SIG-M5 (cell line): ENCODE data around the gene ZMIZ2.
"Not testable (repeated sequence)": the region's sequence is repeated elsewhere in the genome, so short reads cannot be mapped to it uniquely, and the experiment has no call there.

Source experiments
- DNase-seq: peaks from one replicate; lab custom pipeline; 2025; lab: John Stamatoyannopoulos, UW

The ZMIZ2 gene

DNA sequence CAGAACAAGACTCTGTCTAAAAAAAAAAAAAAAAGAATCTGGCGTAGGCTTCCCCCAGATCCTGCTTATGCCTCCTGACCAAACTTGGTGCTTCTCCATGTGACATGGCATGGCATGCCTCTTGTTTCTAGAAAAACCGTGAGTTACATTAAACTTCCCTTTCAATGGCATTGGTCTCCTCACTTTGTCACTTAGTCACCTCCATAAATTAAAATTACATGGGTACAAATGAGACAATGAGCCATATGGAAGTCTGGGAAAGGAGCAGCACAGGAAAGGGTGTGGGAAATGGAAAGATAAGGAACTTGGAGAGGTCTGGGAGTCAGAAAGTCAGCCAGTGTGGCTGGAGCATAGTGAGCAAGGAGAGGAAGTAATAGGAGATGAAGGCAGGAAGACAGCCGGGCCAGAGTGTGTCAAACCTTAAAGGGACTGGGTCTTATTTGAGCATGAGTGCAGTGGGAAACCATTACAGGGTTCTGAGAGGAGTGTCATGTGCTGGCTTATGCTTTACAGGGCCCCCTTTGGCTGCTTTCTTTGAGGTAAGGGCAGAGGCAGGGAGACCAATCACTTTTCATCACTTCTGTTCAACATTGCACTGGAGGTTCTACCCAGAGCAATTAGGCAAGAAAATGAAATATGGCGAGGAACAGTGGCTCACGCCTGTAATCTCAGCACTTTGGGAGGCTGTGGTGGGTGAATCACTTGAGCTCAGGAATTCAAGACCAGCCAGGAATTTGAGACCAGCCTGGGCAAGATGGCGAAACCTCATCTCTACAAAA is 21.3 kb upstream of the ZMIZ2 start:
- DNase-seq = no peak

DNA sequence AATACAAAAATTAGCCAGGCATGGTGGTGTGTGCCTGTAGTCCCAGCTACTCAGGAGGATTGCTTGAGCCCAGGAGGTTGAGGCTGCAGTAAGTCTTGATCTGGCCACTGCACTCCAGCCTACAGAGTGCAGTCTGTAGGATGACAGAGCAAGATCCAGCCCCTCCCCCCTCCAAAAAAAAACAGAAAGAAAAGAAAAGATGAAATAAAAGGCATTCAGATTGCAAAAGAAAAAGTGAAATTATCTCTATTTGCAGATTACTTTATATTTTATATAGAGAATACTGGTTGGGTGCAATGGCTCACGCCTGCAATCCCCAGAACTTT is 20.7 kb upstream of the ZMIZ2 start:
- DNase-seq = no peak

DNA sequence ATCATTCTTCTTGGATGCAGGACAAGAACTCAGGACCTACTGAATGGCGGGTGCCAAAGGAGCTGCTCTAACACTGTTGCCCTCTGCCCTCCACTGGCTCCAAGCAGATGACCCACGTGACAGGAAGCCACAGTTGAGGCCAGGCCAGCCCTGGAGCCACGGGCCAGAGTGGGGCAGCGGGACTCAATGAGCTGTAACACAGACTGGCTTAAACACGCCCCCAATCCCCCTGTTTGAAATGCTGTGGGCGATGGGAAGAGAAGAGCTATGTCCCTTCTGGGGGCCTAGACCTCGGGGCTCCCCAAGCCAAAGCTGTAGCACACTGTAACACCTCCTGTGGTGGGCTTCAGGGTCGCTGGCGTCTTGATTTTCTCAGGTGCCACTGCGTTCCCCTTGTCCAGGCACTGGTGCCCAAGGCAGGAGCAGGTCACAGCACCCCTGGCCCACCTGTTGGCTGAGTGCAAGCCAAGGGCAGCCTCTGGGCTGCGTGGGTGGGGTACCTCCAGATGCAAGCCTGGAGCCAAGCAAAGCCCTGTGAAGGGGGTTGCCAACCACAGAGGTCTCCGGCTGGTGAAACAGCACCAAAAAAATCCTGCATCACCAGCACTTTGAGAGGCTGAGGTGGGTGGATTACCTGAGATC is 18.6 kb upstream of the ZMIZ2 start:
- DNase-seq = no peak

DNA sequence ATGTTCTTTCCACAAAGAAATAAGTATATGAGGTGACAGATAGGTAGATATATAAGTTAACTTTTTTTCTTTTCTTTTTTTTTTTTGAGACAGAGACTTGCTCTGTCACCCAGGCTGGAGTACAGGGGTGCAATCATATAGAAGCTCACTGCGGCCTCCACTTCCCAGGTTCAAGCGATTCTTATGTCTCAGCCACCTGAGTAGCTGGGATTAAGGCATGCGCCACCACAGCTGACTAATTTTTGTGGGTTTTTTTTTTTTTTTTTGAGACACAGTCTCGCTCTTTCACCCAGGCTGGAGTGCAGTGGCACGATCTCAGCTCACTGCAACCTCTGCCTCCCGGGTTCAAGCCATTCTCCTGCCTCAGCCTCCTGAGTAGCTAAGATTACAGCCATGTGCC is 15.7 kb upstream of the ZMIZ2 start:
- DNase-seq = not testable (repeated sequence)

DNA sequence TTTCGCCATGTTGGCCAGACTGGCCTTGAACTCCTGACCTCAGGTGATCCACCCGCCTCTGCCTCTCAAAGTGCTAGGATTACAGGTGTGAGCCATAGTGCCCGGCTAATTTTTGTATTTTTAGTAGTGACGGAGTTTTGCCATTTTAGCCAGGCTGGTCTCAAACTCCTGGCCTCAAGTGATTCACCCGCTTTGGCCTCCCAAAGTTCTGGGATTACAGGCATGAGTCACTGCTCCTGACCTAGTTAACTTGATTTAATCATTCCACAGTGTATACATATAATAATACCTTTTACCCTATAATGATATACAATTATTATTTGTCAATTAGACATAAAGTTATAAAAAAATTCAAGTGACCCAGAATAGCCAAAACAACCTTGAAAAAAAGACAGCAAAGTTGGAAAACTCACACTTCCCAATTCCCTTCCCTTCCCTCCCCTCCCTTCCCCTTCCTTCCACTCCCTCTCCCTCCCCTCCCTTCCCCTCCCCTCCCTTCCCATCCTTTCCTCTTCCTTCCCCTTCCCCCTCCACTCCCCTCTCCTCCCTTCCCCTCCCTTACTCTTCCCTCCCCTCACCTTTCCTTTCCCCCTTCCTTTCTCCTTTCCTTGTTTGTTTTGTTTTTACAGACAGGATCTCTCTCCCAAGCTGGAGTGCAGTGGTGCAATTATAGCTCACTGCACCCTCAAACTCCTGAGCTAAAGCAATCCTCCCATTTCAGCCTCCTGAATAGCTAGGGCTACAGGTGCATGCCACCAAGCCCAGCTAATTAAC is 14.8 kb upstream of the ZMIZ2 start:
- DNase-seq = no peak

- peak; percentile 18 for DNase-seq
Measured at GRCh38 chr7:44735403-44736165, 13.1 kb upstream of the ZMIZ2 start.

- no peak for DNase-seq
Measured at GRCh38 chr7:44736896-44737295, 11.8 kb upstream of the ZMIZ2 start.

DNA sequence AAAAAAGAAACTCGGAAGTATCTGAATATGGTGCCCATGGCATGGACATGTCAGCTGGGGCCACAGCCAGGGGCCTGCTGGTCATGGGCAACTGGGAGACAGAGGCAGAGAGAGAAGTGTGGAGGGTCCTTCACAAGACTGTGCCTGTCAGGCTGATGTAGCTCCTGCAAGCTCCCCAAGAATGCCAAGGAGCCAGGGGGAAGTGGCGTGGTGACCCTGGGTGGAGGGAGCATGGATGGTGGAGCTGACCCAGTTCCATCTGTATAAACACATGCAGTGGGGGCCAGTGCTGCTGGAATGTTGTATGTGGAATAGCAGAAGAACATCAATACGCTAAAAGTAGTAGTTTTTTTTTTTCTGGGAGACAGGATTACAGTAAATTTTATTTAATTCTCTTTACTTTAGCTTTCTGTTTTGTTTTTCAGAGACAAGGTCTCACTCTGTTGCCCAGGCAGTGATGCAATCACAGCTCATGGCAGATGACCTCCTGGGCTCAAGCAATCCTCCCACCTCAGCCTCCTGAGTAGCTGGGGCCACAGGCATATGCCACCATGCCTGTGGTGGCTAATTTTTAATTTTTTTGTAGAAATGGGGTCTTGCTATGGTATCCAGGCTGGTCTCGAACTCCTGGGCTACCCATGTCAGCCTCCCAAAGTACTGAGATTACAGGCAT is 10.5 kb upstream of the ZMIZ2 start:
- DNase-seq = no peak

DNA sequence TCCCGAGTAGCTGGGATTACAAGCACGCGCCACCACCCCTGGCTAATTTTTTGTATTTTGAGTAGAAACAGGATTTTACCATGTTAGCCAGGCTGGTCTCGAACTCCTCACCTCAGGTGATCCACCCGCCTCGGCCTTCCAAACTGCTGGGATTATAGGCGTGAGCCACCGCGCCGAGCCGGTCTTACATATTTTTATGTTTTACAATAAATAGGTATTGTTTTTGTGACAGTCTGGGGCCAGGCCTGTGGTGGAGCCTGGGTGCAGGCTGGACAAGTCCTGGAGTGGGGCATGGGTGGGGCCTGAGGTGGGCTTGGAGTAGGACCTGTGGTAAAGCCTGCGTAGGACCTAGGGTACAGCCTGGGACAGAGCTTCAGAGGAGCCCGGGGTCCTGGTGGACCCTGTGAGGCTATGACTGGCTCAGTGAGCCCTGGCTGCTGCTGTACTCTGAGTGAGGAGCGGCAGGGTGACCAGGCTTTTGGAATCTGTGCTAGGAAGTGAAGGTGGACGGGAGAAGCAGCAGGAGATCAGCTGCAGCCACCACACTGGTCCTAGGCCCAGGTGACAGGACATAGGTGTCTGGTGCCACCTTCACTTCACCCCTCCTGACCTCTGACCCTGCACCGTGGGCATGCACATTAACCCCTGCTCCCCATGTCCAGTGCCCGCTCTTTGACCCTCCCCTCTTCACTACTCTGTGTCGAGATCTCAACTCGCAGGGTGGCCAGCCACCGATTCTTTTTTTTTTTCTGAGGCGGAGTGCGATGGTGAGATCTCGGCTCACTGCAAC is 9.6 kb upstream of the ZMIZ2 start:
- DNase-seq = no peak

DNA sequence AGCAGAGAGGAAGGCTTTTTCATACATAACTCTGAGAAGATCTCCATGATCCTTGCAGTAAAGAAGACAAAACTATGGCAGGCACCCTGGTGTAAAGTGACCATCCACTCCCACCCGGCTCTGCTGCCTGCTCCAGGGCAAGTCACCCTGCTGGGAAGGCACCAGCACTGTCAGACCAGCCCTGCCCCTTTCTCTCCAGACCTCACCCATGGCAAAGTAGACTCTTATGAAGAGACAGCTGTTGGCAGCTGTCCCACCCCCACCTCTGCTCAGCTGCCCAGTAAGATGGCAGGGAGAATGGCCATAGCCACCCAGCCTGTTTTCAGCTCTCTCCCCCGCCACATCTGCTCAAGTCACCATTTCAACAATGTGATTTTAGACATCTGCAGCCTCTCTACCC is 8.6 kb upstream of the ZMIZ2 start:
- DNase-seq = no peak

GRCh38 chr7:44743750-44744149 is 4.9 kb upstream of the ZMIZ2 start:
- no peak for DNase-seq

GRCh38 chr7:44748948-44749731 is 493 bp downstream of the ZMIZ2 start:
- DNase-seq = no peak

- no peak for DNase-seq
Measured at GRCh38 chr7:44749992-44750391, 1.3 kb downstream of the ZMIZ2 start.

- no peak for DNase-seq
Measured at GRCh38 chr7:44750424-44750823, 1.8 kb downstream of the ZMIZ2 start.

GRCh38 chr7:44750921-44751571 is 2.4 kb downstream of the ZMIZ2 start:
- no peak for DNase-seq

DNA sequence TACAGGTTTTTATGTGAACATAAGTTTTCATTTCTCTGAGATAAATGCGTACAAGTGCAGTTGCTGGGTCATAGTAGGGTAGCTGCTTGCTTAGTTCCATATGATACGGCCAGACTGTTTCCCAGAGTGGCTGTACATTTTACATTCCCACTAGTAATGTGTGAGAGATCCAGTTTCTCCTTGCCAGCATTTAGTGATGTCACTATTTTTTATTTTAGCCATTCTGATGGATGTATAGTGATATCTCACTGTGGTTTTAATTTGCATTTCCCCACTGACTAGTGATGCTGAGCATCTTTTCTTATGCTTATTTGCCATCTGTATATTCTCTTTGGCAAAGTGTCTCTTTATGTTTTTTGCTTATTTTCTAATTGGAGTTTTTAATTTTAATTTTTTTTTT is 4.2 kb downstream of the ZMIZ2 start:
- DNase-seq = no peak

DNA sequence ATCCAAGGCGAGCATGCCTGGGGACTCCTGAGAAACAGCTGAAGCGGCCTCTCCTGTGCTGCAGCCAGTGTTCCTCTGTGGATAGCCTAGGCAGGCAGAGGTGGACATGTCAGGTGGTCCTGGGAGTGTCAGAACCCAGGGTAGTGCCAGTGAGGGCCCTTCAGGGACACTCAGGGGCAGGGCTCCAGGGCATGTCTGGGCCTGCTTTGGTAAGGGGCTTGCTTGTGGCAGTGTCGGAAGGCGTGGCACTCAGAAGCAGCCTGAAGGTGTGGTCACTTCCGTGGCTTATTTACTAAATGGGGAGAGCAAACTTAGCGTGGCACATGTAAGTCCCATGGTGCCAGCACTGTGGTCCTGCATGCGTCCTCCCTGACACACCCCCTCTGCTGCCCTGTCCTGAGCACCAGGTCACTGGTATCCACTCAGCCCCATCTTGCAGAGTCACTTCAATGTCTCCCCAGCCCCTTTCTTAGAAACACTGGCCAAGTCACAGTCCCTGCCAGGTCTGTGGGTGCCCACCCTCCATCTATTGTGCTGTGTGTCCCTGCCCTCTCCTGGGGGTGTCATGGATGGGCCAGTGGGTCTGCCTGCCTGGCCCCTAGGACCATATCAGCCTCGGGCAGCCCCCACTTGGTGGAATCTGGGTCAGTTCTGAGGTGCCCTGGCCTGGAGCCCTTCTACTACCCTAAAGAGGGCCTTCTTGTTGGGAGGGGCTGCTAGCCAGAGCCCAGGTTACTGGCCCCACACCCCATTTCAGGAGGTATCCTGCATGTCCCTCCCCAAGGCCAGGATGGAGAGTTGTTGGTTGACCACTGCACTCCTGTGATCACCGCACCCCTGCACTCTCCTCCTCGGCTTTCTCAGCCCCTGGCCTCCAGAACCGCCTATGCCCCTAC is 6.4 kb downstream of the ZMIZ2 start:
- DNase-seq = no peak
